HG03575 (cell line): ENCODE data around the gene APBB2.

Experiments
- ATAC-seq: cut with Tn5 transposase; IDR thresholded peaks from one replicate; pipeline ENCODE4 v1.9.1; 2021; ENCODE audit not compliant: unreplicated experiment, insufficient number of reproducible peaks, low FRiP score; ENCODE audit errors: extremely low read depth

Gene APBB2

DNA sequence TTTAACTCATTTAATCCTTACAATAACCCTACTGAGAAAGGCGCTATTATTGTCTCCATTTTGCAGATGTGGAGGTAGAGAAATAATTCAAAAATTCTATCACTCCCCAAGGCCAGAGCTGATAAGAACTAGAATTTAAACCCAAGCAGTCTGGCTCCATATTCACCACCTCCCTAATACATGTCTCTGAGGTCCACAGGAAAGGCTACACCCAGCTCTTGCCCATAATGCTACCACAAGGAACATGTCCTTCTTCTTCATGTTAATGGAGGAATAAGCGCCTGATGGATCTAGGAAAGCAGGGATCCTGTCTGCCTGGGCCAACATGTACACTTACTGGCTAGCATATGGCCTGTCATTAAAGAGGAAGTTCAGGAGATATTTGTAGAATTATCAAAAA lies 16.3 kb downstream of the APBB2 start:
- no peak for ATAC-seq

DNA sequence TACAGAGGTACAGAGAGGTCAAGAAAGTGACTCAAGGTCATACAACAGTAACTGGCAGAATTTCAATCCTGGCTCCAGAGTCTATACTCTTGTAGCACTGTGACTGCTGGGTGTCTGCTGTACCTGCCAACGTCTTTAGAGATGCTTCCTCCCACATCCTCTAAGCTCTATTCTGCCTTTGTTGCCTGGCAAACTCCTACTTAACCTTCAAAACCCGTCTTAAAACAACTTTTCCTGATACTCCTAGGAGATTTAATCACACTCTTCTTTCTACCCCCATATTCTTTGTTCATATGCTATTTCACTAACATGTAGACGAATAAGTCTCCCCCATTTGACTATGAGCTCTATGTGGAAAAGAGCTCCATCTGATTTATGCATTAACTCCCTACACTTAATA lies 16.8 kb downstream of the APBB2 start:
- no peak for ATAC-seq

DNA sequence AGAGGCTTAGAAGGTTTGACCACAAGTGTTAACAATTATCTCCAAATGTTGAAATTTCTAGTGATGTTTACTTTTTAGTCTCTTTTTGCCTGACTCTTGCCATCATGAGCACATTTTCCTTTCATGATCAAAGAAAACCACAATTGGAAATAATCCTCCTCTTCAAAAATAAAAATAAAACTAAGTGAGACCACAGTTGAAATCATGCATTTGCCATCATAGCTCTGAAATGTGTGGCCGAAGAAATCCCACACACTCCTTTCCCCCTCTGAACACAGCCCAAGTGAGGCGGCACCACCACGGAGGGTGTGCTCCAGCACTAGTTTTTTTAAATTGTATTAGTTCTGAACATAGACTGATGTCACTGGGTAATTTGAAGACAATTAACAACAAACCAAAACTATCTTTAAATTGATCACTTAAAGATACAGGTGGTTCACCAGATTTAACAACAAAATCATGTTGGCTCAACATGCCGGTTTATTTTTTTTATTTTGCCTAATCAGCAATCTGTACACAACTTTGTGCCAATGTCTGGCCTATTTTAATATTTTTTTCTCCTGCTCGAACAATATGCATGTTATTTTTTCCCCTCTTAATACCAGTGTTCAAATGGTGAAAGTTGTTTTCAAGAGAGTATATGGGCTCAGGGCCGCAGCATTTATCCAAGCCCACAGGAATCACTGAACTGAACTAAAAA lies 17.6 kb downstream of the APBB2 start:
- no peak for ATAC-seq

DNA sequence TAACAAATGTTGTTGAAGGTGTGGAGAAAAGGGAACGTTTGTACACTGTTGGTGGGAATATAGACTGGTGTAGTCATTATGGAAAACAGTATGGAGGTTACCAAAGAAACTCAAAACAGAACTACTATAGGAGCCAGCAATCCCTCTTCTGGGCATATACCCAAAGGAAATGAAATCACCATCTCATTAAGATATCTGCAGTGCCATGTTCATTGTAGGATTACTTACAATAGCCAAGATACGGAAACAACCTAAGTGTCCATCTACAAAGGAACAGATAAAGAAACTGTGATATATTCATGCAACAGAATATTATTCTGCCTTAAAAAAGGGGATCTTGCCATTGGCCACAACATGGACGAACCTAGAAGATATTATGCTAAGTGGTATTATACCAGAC lies 22.2 kb downstream of the APBB2 start:
- no peak for ATAC-seq

DNA sequence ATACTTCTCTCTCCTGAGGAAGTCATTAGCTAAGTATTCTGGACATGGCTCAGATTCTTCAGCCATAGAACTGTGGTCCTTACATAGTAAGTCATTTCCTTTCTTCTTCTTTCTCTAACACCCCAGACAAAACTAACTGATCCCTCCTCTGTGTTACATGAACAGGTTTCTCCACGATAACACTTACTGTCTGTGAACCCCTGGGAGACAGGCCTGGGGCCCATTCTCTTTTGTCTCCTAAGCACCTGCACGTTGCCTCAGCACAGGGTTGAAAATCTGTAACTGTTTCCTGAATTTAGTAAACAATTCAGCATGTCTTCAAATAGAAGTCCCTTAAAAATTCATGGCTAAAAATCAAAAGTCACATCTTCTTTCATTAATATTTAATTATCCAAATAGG lies 24.7 kb downstream of the APBB2 start:
- ATAC-seq: no peak

DNA sequence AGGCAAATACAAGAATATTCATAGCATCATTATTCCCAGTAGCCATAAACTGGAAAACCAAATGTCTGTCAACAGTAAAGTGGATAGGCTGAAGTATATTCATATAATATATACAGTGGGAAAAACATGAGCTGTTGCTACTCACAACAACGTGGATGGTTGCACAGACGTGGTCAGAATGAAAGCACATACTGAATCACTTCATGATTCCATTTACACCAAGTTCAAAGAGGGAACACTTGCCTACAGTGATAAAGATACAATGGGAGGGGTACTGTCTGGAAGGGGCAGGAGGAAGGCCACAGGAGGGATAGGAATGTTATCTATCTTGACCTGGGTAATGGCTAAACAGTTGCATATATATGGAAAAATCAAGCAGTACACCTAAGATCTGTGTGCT lies 25.3 kb downstream of the APBB2 start:
- ATAC-seq: no peak

DNA sequence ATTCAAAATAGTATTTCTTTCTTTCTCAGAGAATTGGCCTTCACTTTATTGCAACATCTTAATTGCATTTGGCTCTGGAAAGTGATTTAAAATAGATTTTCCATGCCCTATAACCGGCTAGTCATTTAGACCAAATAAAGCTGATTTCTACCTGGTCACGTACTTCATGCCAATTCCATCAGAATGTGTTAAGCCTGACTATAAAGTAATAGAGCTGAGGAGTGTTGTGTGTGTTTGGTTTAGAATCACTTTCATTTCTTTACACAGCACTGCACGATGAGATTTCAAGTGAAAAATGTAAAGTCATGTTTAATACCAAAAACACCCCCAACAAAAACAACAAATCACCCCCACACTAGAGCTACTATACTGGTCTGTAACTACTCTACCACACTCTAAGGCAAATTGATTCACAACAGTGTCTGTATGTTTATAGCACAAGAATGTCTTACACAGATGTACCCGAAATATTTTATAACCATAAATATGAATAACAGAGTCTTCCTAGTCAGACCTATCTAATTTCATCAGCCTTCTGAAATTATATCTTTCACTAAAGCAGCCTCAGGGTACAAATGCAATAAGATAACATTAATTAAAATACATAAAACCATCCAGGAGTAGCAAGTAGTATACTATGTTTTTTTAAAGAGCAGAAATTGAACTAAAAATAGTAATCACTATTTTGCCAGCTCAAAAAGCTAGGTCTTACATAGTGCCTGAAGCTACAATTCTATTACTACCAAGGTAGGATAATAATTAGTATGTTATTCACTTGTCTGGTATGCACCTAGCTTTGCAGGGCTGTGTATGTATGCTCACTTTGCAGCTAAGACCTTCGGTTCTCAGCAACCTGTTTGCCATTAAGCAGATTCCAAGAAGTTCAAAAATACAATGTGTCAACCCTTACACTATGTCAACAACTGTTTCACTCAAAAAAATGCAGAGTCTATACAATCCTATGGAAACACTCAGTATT lies 28.4 kb downstream of the APBB2 start:
- ATAC-seq: no peak

DNA sequence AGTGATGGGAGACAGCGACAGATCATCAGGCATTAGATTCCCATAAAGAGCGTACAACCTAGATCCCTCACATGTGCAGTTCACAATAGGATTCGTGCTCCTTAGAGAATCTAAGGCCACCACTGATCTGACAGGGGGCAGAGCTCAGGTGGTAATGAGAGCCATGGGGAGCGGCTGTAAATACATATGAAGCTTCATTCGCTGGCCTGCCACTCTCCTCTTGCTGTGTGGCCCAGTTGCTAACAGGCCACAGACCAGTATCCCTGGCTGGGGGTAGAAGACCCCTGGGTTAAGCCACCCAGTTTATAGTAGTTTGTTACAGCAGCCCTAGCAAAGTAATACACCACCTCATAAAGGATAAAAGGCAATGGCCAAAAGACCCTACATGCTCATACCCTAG lies 30.3 kb downstream of the APBB2 start:
- no peak for ATAC-seq

DNA sequence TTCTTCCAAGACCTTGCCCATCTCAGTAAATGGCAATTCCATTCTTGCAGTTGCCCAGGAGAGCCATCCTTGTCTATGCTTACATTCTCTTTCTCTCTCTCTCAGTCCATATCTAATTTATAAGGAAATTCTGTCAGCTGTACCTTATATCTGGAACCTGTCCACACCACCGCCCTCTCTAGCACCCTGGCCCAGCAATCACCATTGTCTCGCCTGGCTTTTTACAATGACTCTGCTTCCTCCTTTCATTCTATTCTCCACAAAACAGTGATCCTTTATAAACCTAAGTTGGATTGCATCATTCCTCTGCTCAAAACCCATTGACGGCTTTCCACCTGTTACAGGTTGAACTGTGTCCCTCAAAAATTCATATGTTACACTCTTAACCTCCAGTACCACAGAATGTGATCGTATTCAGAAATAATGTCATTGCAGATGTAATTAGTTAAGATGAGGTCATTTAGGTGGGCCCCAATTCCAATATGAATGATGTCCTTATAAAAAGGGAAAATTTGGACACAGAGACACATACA lies 31.3 kb downstream of the APBB2 start:
- ATAC-seq: no peak

DNA sequence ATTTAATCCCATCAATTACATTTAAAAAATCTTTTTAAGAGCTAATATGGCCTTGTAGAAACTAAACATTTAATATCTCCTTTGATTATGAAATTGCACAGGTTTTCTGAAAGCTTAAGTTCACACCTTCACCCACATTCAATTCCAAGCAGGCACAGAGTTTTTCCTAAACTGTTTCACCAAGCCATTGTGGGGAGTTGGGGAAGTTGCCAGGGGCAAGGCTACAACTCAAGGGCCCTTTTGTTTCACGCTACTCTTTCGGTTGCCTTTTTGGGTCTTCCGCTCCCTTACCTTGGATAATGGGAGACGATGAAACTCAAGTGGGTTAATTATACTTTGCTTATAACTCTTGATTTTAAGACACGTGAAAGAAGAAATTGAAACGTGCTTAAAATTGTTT lies 33.3 kb downstream of the APBB2 start:
- no peak for ATAC-seq

DNA sequence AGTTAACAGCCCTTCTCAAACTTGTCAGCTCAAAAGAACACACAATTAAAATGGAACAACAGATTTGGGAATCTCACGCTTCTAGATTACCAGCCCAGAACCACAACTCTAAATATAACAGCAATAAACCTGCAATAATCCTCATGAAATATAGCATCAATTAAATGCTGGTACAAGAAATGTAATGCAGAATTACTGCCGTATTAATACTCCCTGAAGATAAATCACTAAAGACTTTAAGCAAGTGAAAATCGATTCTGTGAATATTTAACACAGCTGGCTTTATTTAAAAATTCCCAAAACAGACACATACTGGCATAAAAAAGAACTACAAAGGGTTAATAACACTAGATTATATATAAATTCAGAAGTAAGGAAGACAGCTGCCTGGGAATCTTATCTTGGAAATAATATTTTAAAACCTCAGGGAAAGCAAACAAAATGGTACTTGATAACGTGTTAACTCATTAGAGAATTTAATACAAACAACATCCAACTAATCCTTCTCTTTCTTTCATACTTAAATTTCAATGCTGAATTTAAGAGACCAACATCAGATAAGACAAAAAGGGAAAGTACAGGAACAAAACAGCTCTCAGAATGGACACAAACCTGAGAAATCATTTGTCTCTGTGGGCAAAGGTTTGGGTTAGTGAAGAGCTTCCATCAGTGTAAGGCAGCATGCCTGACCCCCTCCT lies 34.7 kb downstream of the APBB2 start:
- ATAC-seq: no peak

DNA sequence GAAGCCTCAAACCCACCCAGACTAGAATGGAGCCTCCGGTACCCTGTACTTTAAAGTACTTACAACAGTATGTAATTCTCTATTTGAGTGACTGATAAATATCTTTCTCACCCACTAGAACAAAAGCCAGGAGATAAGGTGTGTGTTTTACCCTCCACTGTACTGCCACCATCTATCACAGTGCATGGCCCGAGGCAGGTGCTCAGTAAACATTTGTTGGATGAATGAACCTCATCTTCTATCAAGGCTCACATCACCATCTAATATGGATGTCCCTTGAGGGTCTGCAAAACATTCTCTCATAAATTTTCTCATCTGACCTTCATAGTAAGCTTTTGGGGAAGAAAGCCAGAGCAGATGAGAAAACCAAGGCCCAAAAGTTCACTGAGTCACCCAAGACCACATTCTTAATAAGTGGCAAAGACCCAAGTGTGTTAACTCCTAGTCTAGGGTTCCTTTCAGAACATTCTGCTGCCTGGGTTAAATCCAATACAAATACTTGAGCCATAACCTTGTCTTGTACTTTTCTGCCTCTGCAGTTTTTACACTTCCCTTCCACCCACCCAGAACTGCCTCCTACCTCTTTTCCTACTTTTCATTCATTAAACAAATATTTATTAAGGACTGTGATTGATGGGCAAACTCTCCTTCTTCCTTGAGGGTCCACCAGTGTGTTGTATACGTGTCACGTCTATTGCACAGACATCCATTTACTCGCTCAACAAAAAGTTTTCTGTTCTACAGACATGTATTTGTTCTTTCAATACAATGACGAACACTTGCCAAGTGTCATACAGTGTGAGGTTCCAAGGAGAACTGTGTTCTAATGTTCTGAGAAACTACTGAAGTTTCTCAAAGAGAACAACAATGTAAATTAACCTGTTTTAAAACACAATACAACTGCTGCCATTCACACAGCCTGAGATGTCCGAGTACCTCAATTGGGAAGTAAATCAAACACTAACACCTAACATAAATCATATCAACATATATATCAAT lies 35.7 kb downstream of the APBB2 start:
- ATAC-seq: no peak

DNA sequence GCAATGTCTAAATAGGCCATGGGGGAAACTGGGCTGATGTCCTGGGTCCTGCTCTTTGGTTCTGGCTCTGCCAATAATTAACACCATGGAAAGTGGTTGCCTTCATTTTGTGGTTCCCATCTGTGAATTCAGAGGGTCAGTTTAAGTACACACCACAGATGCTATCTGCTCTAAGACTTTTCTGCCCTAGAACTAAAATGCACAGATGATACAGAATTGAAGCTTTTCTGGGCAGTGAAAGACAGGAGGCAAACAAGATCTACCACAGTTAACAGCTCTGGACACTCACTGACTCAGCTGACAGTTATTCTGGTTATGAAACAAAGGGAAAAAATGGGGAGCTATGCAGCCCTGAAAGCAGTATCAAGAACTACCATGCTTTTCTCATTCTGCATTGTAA lies 37.3 kb downstream of the APBB2 start:
- no peak for ATAC-seq

DNA sequence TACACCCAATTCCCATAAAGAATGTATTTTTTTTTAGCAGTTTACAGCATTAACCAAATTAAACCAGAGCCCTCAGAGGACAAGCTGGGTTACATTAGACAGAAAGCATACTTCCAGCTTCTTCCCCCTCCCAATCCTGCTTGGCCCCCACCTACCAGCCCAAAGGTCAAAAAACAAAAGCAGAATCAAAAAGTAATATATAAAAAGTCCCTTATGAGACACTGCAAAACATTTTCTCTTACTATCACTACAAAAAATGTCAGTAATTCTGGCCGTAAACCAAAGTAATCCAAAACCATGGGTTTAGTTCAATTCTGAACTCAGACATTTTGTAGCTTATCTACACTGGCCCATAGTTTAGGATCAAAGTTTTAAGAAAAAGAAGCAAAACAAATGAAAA lies 38.0 kb downstream of the APBB2 start:
- no peak for ATAC-seq

DNA sequence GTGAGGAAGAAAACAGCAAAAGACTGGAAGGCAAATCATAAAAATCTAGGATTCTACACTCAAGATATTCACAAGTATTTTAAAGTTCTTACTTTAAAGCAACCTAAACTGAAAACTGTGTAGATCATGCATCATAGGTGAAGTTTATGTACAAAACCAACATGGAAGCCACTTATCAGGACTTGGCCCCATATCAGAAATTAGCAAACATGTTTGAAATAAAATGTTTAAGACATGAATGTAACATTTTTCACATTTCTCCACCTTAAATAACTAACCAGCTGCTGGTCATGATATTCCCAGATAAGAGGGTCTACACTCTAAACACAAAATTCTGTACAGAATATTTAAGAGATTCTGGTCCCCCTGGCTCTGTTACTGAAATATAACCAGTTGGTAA lies 38.5 kb downstream of the APBB2 start:
- no peak for ATAC-seq

DNA sequence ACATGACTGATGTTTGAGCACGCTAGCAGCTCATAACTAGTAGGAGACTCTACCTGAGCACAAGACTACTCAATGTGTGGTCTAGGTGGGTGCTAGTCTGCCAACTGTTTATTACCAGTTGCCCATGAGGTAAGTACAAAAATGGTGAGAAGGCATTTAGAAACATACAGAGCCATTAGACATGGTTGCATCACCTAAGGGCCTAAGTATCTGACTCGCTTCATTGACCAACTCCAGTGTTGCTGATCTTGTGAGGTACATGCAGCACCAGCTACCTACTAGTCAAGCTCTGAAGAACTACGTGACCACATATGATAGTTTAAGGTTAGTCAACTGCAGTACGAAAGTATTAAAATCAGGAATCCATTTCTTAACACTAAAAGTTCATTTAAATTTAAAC lies 39.9 kb downstream of the APBB2 start:
- no peak for ATAC-seq

DNA sequence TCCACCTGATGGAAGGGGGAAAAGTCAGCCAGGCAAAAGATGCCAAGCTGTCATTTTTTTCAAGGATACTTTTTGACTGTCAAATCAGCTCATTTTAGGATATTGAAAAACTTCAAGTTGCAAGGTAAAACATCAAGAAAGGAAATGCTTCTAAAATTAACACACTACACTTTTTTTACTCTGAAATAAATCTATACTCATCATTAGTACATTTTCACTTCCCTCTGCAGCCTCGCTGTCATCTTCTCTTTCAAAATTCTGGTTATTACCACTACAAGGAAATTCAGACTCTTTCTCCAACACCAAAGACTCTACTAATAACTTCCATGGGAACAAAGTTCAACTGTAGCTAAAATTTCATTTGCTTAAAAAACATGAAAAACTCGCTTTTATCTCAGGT lies 41.6 kb downstream of the APBB2 start:
- ATAC-seq: no peak

DNA sequence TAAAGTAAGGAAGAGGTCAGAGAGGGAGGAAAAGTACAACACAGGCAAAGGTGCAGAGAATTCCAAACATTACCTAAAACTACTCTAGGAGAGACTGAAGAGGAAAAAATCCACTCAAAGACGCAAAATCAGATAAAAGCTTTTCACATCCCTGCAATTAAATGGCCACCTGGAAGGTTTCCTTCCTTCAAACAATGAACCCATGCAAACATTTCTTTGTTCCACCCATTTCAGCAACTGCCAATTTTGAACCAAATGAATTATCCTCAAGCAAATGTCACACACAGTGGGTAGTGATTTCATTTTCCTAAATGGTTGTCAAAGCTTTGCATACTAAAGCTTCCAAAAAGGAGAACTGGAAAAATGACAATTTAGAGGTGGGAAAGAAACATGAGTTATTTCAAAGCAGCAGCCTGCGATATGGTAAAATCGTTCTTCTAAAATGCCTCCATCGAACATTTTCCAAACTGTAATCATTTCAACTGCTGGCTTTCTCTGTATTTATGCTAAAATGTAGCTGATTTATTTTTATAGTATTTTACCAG lies 45.0 kb downstream of the APBB2 start:
- ATAC-seq: no peak
